Spleen (tissue), 11 donors: ENCODE data around the gene KANSL3. TPM values are rescaled to one million over a fixed set of nuclear protein-coding genes. Genes with fewer than 3 reads are reported as not detected.

ENCODE experiments used
- DNase-seq: peaks from one replicate; pipeline ENCODE4 v3.0.0-alpha.2; 2020
- H3K27ac ChIP-seq, 8 donors: fragments of 200-600 bp; sonication (generic) in 7 of 8; 1 replicate in 4 of 8; 2 replicates in 4 of 8; pipeline versions ENCODE4 v1.5.0 to v1.8.0; 2016 to 2021; ENCODE audit warnings: inconsistent platforms in 4 of 8, mild to moderate bottlenecking in 4 of 8, moderate library complexity in 1 of 8
- H3K27me3 ChIP-seq, 7 donors: fragments of 200-600 bp; sonication (generic) in 6 of 7; replicated peaks in 1 of 7; 1 replicate in 4 of 7; 2 replicates in 3 of 7; pipeline versions ENCODE4 v1.5.0 to v1.8.0; 2016 to 2021; ENCODE audit warnings: inconsistent platforms in 3 of 7, mild to moderate bottlenecking in 1 of 7
- H3K36me3 ChIP-seq, 6 donors: fragments of 200-600 bp; sonication (generic) in 5 of 6; 1 replicate in 4 of 6; 2 replicates in 2 of 6; pipeline versions ENCODE4 v1.5.0 to v1.8.0; 2016 to 2021; ENCODE audit warnings: inconsistent platforms in 2 of 6
- H3K4me1 ChIP-seq, 6 donors: fragments of 200-600 bp; sonication (generic) in 5 of 6; 1 replicate in 3 of 6; 2 replicates in 3 of 6; pipeline versions ENCODE4 v1.5.0 to v1.8.0; 2016 to 2021; ENCODE audit warnings: inconsistent platforms in 3 of 6
- H3K4me3 ChIP-seq, 8 donors: fragments of 200-600 bp; sonication (generic) in 7 of 8; 1 replicate in 4 of 8; 2 replicates in 4 of 8; pipeline versions ENCODE4 v1.5.0 to v1.8.0; 2016 to 2021; ENCODE audit warnings: inconsistent platforms in 4 of 8, mild to moderate bottlenecking in 4 of 8, moderate library complexity in 2 of 8
- H3K9me3 ChIP-seq, 8 donors: fragments of 200-600 bp; sonication (generic) in 7 of 8; 1 replicate in 4 of 8; 2 replicates in 4 of 8; pipeline versions ENCODE4 v1.5.0 to v1.8.0; 2016 to 2021; ENCODE audit warnings: inconsistent platforms in 4 of 8
- POLR2A ChIP-seq, 3 donors: fragments of 450-650 bp; IDR thresholded peaks; one replicate each; pipeline ENCODE4 v1.5.1; 2017; ENCODE audit warnings: antibody characterized with exemption in 3 of 3, mild to moderate bottlenecking in 1 of 3
- POLR2AphosphoS5 ChIP-seq, 3 donors: sonication (generic); formaldehyde crosslinking; IDR thresholded peaks; one replicate each; pipeline ENCODE4 v1.5.1; 2017; ENCODE audit warnings: antibody characterized with exemption in 3 of 3
- WGBS, 5 donors: extraction: QIAGEN DNeasy Blood & Tissue Kit in 3 of 5; methylation state at CpG; one replicate each; pipeline versions ENCODE4 v1.1.5 to v1.1.7; 2013 to 2018; 5-methylcytosine and 5-hydroxymethylcytosine counted together
- intact Hi-C: fragments of 100-400 bp; cut with DNase I; formaldehyde crosslinking; loops from one replicate; pipeline ENCODE4 v1.15.0; 2023; ENCODE audit warnings: low total_unique reads
- polyA plus RNA-seq, 3 donors: library from polyadenylated mRNA; stranded (reverse); fragments of 200-250 nt; gene quantifications; one replicate each; pipeline ENCODE4 v1.2.1, GENCODE V29; 2013
- total RNA-seq, 7 donors: library from RNA; depleted of rRNA in 3 of 7; stranded (reverse); fragments of >200 nt in 3 of 7; fragmentation: NEBNext Ultra II Directional in 4 of 7; extraction: Animal tissue kit (Norgen Biotek cat#: 25700) in 4 of 7; gene quantifications; one replicate each; pipeline versions ENCODE4 v1.1.0 to v1.2.1, GENCODE V29; 2016 to 2021
- TF ChIP-seq, protein P1 (sequence below), 11 experiments: fragments of 200-600 bp in 7 of 11; fragments of 450-650 bp in 4 of 11; sonication (generic) in 4 of 11; IDR thresholded peaks in 8 of 11; conservative IDR thresholded peaks in 3 of 11; 1 replicate in 7 of 11; 2 replicates in 4 of 11; pipeline versions ENCODE4 v1.4.0 to v1.8.0; 2016 to 2021; ENCODE audit warnings: antibody characterized with exemption in 11 of 11, inconsistent platforms in 4 of 11, mild to moderate bottlenecking in 1 of 11
- donor health status: healthy with polysubstance abuse.
- donor health status: DM: no; HTN: no; CAD: no; lungs with moderate emphysema.
- donor health status: DM: no; HTN: no; CAD: no.
- donor health status: Bipolar disorder and iron deficiency.
- donor health status: healthy.
- donor health status: DM: no; HTN: no; CAD: no.
- donor health status: DM: yes; HTN: yes; CAD: no.

The KANSL3 gene
- total and polyA plus RNA-seq, 10 donors = 10.3 to 59.6 (median 48.6) TPM

DNA sequence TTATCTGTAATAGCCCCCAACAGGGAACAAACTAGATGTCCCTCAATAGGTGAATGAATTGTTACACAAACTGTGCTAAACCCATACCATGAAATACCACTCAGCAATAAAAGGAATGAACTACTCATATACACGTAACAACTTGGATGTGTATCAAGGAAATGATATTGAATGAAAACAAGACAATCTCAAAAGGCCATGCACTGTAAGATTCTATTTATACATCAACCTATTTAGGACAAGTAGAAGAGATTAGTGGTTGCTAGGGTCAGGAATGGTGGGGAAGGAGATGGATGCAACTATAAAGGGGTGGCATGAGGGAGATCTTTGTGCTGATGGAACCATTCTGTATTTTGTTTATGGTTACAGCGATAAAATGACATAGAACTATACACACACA, 47.1 kb downstream of the KANSL3 start:
- peaks cover 0 to 70% (median 34%) of the 10 kb centered on the region in 6 donors for H3K36me3 ChIP-seq

DNA sequence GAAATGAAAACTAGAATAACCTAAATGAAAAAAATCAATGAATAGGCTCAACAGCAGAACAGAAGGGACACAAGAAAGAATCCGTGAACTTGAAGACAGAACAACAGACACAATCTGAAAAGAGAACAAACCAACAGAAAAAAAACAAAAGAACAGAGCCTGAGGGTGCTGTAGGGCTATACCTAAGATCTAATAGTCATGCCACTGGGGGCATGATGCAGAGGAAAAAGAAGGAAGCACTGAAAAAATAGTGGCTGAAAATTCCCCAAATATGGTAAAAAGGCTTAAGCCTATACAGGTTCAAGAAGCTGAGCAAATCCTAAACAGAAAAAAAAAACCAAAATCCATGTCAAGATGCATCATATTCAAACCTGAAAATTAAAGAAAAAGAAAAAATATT, 50.3 kb downstream of the KANSL3 start:
- intact Hi-C loops = no loop called here
- DNase-seq = no peak
- Histone ChIP-seq H3K27me3 (no peaks in the 10 kb centered on the region), H3K4me1 (peaks cover 0 to 9% (median 0%) of the 10 kb centered on the region in 6 donors), H3K27ac (no peak overlapping the region), H3K36me3 (peaks cover 0 to 57% (median 3%) of the 10 kb centered on the region in 6 donors), H3K4me3 (no peak overlapping the region), H3K9me3 (no peaks in the 10 kb centered on the region)
- 91 to 100% (median 96%) methylated on average over 1 of the region's 1 CpG for WGBS, 5 donors
- TF ChIP-seq, protein P1, sequence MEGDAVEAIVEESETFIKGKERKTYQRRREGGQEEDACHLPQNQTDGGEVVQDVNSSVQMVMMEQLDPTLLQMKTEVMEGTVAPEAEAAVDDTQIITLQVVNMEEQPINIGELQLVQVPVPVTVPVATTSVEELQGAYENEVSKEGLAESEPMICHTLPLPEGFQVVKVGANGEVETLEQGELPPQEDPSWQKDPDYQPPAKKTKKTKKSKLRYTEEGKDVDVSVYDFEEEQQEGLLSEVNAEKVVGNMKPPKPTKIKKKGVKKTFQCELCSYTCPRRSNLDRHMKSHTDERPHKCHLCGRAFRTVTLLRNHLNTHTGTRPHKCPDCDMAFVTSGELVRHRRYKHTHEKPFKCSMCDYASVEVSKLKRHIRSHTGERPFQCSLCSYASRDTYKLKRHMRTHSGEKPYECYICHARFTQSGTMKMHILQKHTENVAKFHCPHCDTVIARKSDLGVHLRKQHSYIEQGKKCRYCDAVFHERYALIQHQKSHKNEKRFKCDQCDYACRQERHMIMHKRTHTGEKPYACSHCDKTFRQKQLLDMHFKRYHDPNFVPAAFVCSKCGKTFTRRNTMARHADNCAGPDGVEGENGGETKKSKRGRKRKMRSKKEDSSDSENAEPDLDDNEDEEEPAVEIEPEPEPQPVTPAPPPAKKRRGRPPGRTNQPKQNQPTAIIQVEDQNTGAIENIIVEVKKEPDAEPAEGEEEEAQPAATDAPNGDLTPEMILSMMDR (IDR thresholded peaks at IDR 0.05 in 8 of 11, conservative IDR thresholded peaks at IDR 0.05 in 3 of 11) = no peak
- TF ChIP-seq POLR2A (IDR thresholded peaks at IDR 0.05) (no peak), POLR2AphosphoS5 (IDR thresholded peaks at IDR 0.05) (no peak)

More for the DNA sequence above, 47.1 kb downstream of the KANSL3 start:
- no peak for DNase-seq
- WGBS, 5 donors = 83 to 92% (median 89%) methylated on average over 2 of the region's 2 CpGs
- Histone ChIP-seq H3K9me3 (no peaks in the 10 kb centered on the region), H3K4me3 (no peak overlapping the region), H3K4me1 (peaks cover 0 to 28% (median 14%) of the 10 kb centered on the region in 6 donors), H3K27me3 (no peaks in the 10 kb centered on the region), H3K27ac (no peak overlapping the region)
- intact Hi-C loops = no loop called here
- TF ChIP-seq POLR2AphosphoS5 (IDR thresholded peaks at IDR 0.05) (no peak), POLR2A (IDR thresholded peaks at IDR 0.05) (no peak)
- TF ChIP-seq, protein P1 (IDR thresholded peaks at IDR 0.05 in 8 of 11, conservative IDR thresholded peaks at IDR 0.05 in 3 of 11) = no peak

DNA sequence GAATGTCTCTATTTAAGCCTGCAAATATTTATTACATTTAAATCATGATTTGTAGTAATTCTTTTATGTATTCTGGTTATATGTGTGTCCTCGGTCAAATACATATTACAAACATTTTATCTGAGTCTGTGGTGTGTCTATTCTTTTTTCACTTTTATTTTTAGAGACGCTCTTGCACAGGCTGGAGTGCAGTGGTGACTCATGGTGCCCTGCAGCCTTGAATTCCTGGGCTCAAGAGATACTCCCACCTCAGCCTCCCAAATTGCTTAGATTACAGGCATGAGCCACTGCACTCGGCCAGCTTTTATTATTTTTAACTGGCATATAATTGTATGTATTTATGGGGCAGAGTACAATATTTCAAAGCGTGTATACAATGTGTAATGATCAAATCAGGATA, 54.1 kb downstream of the KANSL3 start:
- TF ChIP-seq, protein P1 (IDR thresholded peaks at IDR 0.05 in 8 of 11, conservative IDR thresholded peaks at IDR 0.05 in 3 of 11) = no peak
- TF ChIP-seq POLR2AphosphoS5 (IDR thresholded peaks at IDR 0.05) = no peak
- no peak for TF ChIP-seq POLR2A (IDR thresholded peaks at IDR 0.05)
- WGBS, 5 donors = 90 to 95% (median 93%) methylated on average over 4 of the region's 4 CpGs
- intact Hi-C loops = no loop called here
- DNase-seq = no peak
- no peak overlapping the region for H3K4me3 ChIP-seq
- H3K4me1 ChIP-seq = no peaks in the 10 kb centered on the region
- peaks cover 0 to 32% (median 0%) of the 10 kb centered on the region in 6 donors for H3K36me3 ChIP-seq
- H3K27ac ChIP-seq = no peak overlapping the region
- no peaks in the 10 kb centered on the region for H3K27me3 ChIP-seq
- H3K9me3 ChIP-seq = no peaks in the 10 kb centered on the region

DNA sequence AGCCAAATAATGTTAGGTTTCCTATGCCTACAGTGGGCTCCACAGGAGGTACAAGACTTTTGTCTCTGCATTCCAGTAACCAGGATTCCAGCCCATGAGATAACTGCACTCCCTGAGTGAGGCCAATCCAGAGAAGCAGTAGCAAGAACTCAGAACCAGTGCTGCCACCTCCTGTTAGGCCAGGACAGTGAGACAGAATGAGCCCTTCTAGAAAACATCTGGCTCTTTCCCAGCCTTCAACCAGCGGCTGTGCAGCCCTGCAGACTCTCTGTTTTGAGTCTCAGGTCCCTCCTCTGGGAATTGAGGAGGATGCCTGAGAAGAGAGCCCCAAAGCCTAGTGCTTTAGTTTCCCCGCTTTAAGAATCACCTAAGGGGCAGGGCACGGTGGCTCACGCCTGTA, 57.3 kb downstream of the KANSL3 start:
- Histone ChIP-seq H3K4me1 (no peaks in the 10 kb centered on the region), H3K27me3 (no peaks in the 10 kb centered on the region), H3K27ac (no peak overlapping the region), H3K36me3 (peaks cover 0 to 19% (median 0%) of the 10 kb centered on the region in 6 donors), H3K9me3 (no peaks in the 10 kb centered on the region), H3K4me3 (no peak overlapping the region)
- 88 to 95% (median 94%) methylated on average over 3 to 4 of the region's 4 CpGs for WGBS, 5 donors
- DNase-seq = no peak
- TF ChIP-seq POLR2A (IDR thresholded peaks at IDR 0.05) (no peak), POLR2AphosphoS5 (IDR thresholded peaks at IDR 0.05) (no peak)
- TF ChIP-seq, protein P1 (IDR thresholded peaks at IDR 0.05 in 8 of 11, conservative IDR thresholded peaks at IDR 0.05 in 3 of 11) = no peak
- intact Hi-C loops = no loop called here
